IMR-90 (cell line): ENCODE data around the gene RCOR3. TPM values are rescaled to one million over a fixed set of nuclear protein-coding genes. Genes with fewer than 3 reads are reported as not detected.

Experiments used
- ATAC-seq: fragments of 200-7000 bp; cut with Tn5 transposase; 2 replicates; pipeline ENCODE4 v1.9.1; 2020; ENCODE audit warnings: low read depth, mild to moderate bottlenecking, moderate library complexity
- BruUV-seq: library from RNA; stranded (reverse); fragments of 400-500 nt; replicated peaks from 2 replicates; lab custom pipeline; 2021; lab: Mats Ljungman, UMichigan
- CTCF ChIA-PET: fragments of 300-600 bp; formaldehyde crosslinking; extraction: SDS; loops from one replicate; lab custom pipeline; 2021; ENCODE audit warnings: antibody characterized with exemption; lab: Yijun Ruan, JAX
- POLR2A ChIA-PET: fragments of 300-600 bp; sonication (Branson Sonifier 250); formaldehyde crosslinking; loops from one replicate; lab custom pipeline; 2022; ENCODE audit warnings: antibody characterized with exemption; ENCODE audit not compliant: unreplicated experiment; lab: Charles Lee
- DNase-seq: peaks from one replicate; pipeline ENCODE4 v3.0.0; 2013
- H2AFZ ChIP-seq: replicated peaks from 2 replicates; pipeline ENCODE3; 2013; ENCODE audit warnings: low read length, mild to moderate bottlenecking; ENCODE audit not compliant: poor library complexity
- H2AK5ac ChIP-seq: 2 replicates; pipeline ENCODE4 v1.6.1; 2013; ENCODE audit warnings: low read depth, low read length, inconsistent platforms
- H2AK9ac ChIP-seq: replicated peaks from 2 replicates; pipeline ENCODE3; 2013; ENCODE audit warnings: mild to moderate bottlenecking, low read depth, low read length, moderate library complexity; ENCODE audit not compliant: poor library complexity
- H2BK120ac ChIP-seq: 2 replicates; pipeline ENCODE4 v1.6.1; 2013; ENCODE audit warnings: low read depth, low read length, inconsistent platforms
- H2BK15ac ChIP-seq: 3 replicates; pipeline ENCODE4 v1.6.1; 2013; ENCODE audit warnings: low read depth, low read length, inconsistent platforms
- H2BK20ac ChIP-seq: 2 replicates; pipeline ENCODE4 v1.6.1; 2013; ENCODE audit warnings: low read depth, mild to moderate bottlenecking, inconsistent platforms, low read length, moderate library complexity
- H2BK5ac ChIP-seq: 2 replicates; pipeline ENCODE4 v1.6.1; 2013; ENCODE audit warnings: mild to moderate bottlenecking, low read depth, low read length, inconsistent platforms; ENCODE audit not compliant: poor library complexity, severe bottlenecking
- H3K14ac ChIP-seq: replicated peaks from 2 replicates; pipeline ENCODE4 v1.6.1; 2013; ENCODE audit warnings: low read depth, low read length, inconsistent platforms
- H3K18ac ChIP-seq: 2 replicates; pipeline ENCODE4 v1.6.1; 2013; ENCODE audit warnings: low read depth, low read length, control low read depth
- H3K23ac ChIP-seq: 2 replicates; pipeline ENCODE4 v1.6.1; 2013; ENCODE audit warnings: low read depth, low read length, inconsistent platforms
- H3K27ac ChIP-seq: 2 replicates; pipeline ENCODE4 v1.5.1; 2013; ENCODE audit warnings: mild to moderate bottlenecking, control low read depth, low read length; ENCODE audit not compliant: insufficient read depth
- H3K27me3 ChIP-seq: 2 replicates; pipeline ENCODE4 v1.6.1; 2013; ENCODE audit warnings: low read length; ENCODE audit not compliant: control insufficient read depth, insufficient read depth
- H3K36me3 ChIP-seq: 2 replicates; pipeline ENCODE4 v1.6.1; 2013; ENCODE audit warnings: low read length, mixed read lengths; ENCODE audit not compliant: control insufficient read depth, insufficient read depth
- H3K4ac ChIP-seq: 2 replicates; pipeline ENCODE4 v1.6.1; 2013; ENCODE audit warnings: low read depth, low read length, inconsistent platforms
- H3K4me1 ChIP-seq: 2 replicates; pipeline ENCODE4 v1.6.1; 2013; ENCODE audit warnings: low read length, mixed read lengths; ENCODE audit not compliant: control insufficient read depth, insufficient read depth
- H3K4me2 ChIP-seq: 2 replicates; pipeline ENCODE4 v1.6.1; 2013; ENCODE audit warnings: low read depth, mild to moderate bottlenecking, control low read depth, low read length, moderate library complexity
- H3K4me3 ChIP-seq: 2 replicates; pipeline ENCODE4 v1.5.1; 2013; ENCODE audit warnings: low read depth, mild to moderate bottlenecking, control low read depth, low read length, moderate library complexity; ENCODE audit not compliant: insufficient read depth
- H3K56ac ChIP-seq: 2 replicates; pipeline ENCODE4 v1.6.1; 2013; ENCODE audit warnings: low read length, inconsistent platforms; ENCODE audit not compliant: insufficient read depth; ENCODE audit errors: extremely low read depth
- H3K79me1 ChIP-seq, 2 experiments: 2 replicates each; pipeline ENCODE4 v1.6.1; 2013; ENCODE audit warnings: low read length in 2 of 2, inconsistent platforms in 1 of 2, low read depth in 1 of 2
- H3K9ac ChIP-seq: 2 replicates; pipeline ENCODE4 v1.6.1; 2013; ENCODE audit warnings: low read depth, low read length, control low read depth
- H3K9me1 ChIP-seq: 2 replicates; pipeline ENCODE4 v1.6.1; 2013; ENCODE audit warnings: low read length, inconsistent platforms; ENCODE audit not compliant: insufficient read depth
- H3K9me3 ChIP-seq: 2 replicates; pipeline ENCODE4 v1.6.1; 2013; ENCODE audit warnings: low read length; ENCODE audit not compliant: control insufficient read depth, insufficient read depth
- H4K20me1 ChIP-seq: 2 replicates; pipeline ENCODE4 v1.6.1; 2013; ENCODE audit warnings: low read length, inconsistent platforms; ENCODE audit not compliant: insufficient read depth
- H4K5ac ChIP-seq: 2 replicates; pipeline ENCODE4 v1.6.1; 2013; ENCODE audit warnings: mild to moderate bottlenecking, low read depth, low read length, control low read depth
- H4K8ac ChIP-seq, 2 experiments: 2 replicates each; pipeline ENCODE4 v1.6.1; 2013; ENCODE audit warnings: low read depth in 2 of 2, low read length in 2 of 2, control low read depth in 1 of 2, inconsistent platforms in 1 of 2
- H4K91ac ChIP-seq: 2 replicates; pipeline ENCODE4 v1.6.1; 2013; ENCODE audit warnings: low read depth, low read length, inconsistent platforms; ENCODE audit not compliant: insufficient read depth
- BHLHE40 ChIP-seq: fragments of 150-350 bp; IDR thresholded peaks from 2 replicates; pipeline ENCODE4 v1.6.1; 2016; ENCODE audit warnings: mild to moderate bottlenecking, low read depth, low read length
- CEBPB ChIP-seq: IDR thresholded peaks from 2 replicates; pipeline ENCODE4 v1.6.1; 2012; ENCODE audit warnings: low read depth, low read length, improper control_type of control experiment
- CHD1 ChIP-seq: IDR thresholded peaks from 2 replicates; pipeline ENCODE4 v1.6.1; 2012; ENCODE audit warnings: low read depth, low read length, improper control_type of control experiment
- MAFK ChIP-seq: IDR thresholded peaks from 2 replicates; pipeline ENCODE4 v1.6.1; 2012; ENCODE audit warnings: low read depth, low read length, improper control_type of control experiment
- MXI1 ChIP-seq: IDR thresholded peaks from 2 replicates; pipeline ENCODE4 v1.6.1; 2012; ENCODE audit warnings: low read depth, mild to moderate bottlenecking, low read length, moderate library complexity, borderline replicate concordance
- NFE2L2 ChIP-seq: fragments of 150-350 bp; IDR thresholded peaks from 2 replicates; pipeline ENCODE4 v1.6.1; 2016; ENCODE audit warnings: low read depth, mild to moderate bottlenecking, low read length
- POLR2A ChIP-seq: IDR thresholded peaks from 2 replicates; pipeline ENCODE4 v1.6.1; 2012; ENCODE audit warnings: mild to moderate bottlenecking, low read depth, low read length
- RAD21 ChIP-seq: IDR thresholded peaks from 2 replicates; pipeline ENCODE4 v1.6.1; 2012; ENCODE audit warnings: low read length, improper control_type of control experiment
- RCOR1 ChIP-seq: IDR thresholded peaks from 2 replicates; pipeline ENCODE4 v1.6.1; 2012; ENCODE audit warnings: mild to moderate bottlenecking, low read length, improper control_type of control experiment; ENCODE audit not compliant: insufficient replicate concordance
- RFX5 ChIP-seq: IDR thresholded peaks from 2 replicates; pipeline ENCODE4 v1.8.0; 2012; ENCODE audit warnings: low read depth, mild to moderate bottlenecking, low read length, moderate library complexity
- SMC3 ChIP-seq: fragments of 150-350 bp; IDR thresholded peaks from 2 replicates; pipeline ENCODE4 v1.6.1; 2016; ENCODE audit warnings: low read depth, mild to moderate bottlenecking, antibody characterized with exemption, low read length, moderate library complexity
- WGBS, 2 experiments: methylation state at CpG; one replicate each; pipeline versions ENCODE4 v1.1.5 to v1.1.7; 2013; ENCODE audit warnings: missing lambda C conversion rate in 2 of 2; ENCODE audit not compliant: insufficient read length in 1 of 2; ENCODE audit errors: extremely low coverage in 2 of 2; 5-methylcytosine and 5-hydroxymethylcytosine counted together
- dilution Hi-C: fragments of 300-500 bp; cut with HindIII; formaldehyde crosslinking; loops from one replicate; pipeline ENCODE4 v1.14.3; 2018; ENCODE audit warnings: low sequenced_read_pairs; ENCODE audit not compliant: unreplicated experiment
- in situ Hi-C: fragments of 300-500 bp; cut with MboI; formaldehyde crosslinking; loops from 3 replicates; pipeline ENCODE4 v1.14.3; 2019; ENCODE audit warnings: low sequenced_read_pairs, inconsistent platforms, mixed read lengths
- intact Hi-C: fragments of 100-400 bp; cut with micrococcal nuclease; formaldehyde crosslinking; loops from 2 replicates; pipeline ENCODE4 v1.10.0; 2022
- polyA plus RNA-seq, 3 experiments: library from polyadenylated mRNA; depleted of rRNA; stranded (reverse); fragments of >200 nt; gene quantifications; 2 replicates each; pipeline ENCODE4 v1.2.3, GENCODE V29; 2012; ENCODE audit warnings: low replicate concordance in 1 of 3
- total RNA-seq: library from RNA; depleted of rRNA; stranded (reverse); fragments of >200 nt; gene quantifications from 2 replicates; pipeline ENCODE4 v1.2.3, GENCODE V29; 2012
- TF ChIP-seq, protein P1 (sequence below): fragments of 150-350 bp; IDR thresholded peaks from 2 replicates; pipeline ENCODE4 v1.6.1; 2017; ENCODE audit warnings: mild to moderate bottlenecking, antibody characterized with exemption, low read length, low read depth
- TF ChIP-seq, protein P2 (sequence below): conservative IDR thresholded peaks from 2 replicates; pipeline ENCODE4 v1.5.1; 2012; ENCODE audit warnings: mild to moderate bottlenecking, low read depth, low read length, improper control_type of control experiment

RCOR3 gene
- total and polyA plus RNA-seq, 2 of the 4 experiments (the other 2 are of a cell fraction), result 8.1 to 16.4 TPM

DNA sequence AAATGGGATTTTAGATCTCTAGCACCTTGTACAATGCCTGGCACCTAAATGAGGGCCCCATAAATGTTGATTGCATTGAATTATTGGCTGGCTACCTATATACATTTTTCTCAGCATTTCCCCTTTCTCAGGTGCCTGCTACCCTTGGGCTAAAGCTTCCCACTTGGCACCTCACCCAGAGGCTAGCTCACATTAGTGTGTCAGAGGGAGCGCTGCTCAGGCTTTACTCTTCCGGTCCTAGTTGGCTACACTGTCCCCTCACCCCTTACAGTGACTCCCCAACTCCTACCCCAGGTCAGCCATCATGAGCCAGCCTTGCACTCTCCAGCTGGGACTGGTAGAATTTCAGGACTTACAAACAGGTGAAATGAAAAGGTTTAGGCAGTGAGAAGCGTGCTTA lies 77.0 kb downstream of the RCOR3 start (continued):
- TF ChIP-seq, protein P1, sequence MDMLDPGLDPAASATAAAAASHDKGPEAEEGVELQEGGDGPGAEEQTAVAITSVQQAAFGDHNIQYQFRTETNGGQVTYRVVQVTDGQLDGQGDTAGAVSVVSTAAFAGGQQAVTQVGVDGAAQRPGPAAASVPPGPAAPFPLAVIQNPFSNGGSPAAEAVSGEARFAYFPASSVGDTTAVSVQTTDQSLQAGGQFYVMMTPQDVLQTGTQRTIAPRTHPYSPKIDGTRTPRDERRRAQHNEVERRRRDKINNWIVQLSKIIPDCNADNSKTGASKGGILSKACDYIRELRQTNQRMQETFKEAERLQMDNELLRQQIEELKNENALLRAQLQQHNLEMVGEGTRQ, result no peak

DNA sequence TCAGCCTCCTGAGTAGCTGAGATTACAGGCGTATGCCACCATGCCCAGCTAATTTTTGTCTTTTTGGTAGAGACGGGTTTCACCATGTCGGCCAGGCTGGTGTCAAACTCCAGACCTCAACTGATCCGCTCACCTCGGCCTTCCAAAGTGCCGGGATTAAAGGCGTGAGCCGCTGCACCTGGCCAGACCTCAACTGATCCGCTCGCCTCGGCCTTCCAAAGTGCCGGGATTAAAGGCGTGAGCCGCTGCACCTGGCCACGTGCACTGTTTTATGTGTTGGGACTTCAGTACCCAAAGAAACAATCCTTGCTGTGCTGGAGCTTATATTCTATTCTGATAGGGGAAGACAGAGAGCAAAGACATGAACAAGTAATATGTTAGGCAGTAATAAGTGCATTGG lies 77.6 kb downstream of the RCOR3 start:
- Histone ChIP-seq H4K8ac (no peak overlapping the region), H3K9me1 (peaks cover 36% of the 10 kb centered on the region), H3K4me3 (no peak overlapping the region), H2BK15ac (no peak overlapping the region), H2AK5ac (no peak overlapping the region), H3K9me3 (no peaks in the 10 kb centered on the region), H4K5ac (no peak overlapping the region), H2BK5ac (no peak overlapping the region), H2BK20ac (no peak overlapping the region), H3K27ac (no peak overlapping the region), H3K4ac (no peak overlapping the region), H4K20me1 (peaks cover 79% of the 10 kb centered on the region), H3K4me2 (no peak overlapping the region), H3K18ac (no peak overlapping the region), H3K56ac (no peak overlapping the region), H3K14ac (no peak overlapping the region), H2AFZ (no peak overlapping the region), H2BK120ac (no peak overlapping the region), H3K79me1 (peaks cover 31 to 83% of the 10 kb centered on the region in 2 experiments), H2AK9ac (no peak overlapping the region), H3K4me1 (peaks cover 13% of the 10 kb centered on the region), H3K27me3 (no peaks in the 10 kb centered on the region), H4K91ac (no peak overlapping the region), H3K9ac (no peak overlapping the region), H3K36me3 (0 out of 2 replicates have a peak, but pooled peaks cover 1% of the 10 kb centered on the region), H3K23ac (no peak overlapping the region)
- WGBS, 2 experiments, result 96% methylated on average over 15 of the region's 15 CpGs; no CpG with 5 or more reads in 1 of the 2 experiments
- POLR2A ChIA-PET, result no interaction called here
- dilution Hi-C loops, result no loop called here
- CTCF ChIA-PET, result interaction anchor here (1.4 kb wide), 1 partner anchor 14 kb away, joined by 3 read pairs; no protein-coding TSS in a partner anchor
- no TSS peak for BruUV-seq
- TF ChIP-seq POLR2A (no peak), RAD21 (no peak), RCOR1 (no peak), CEBPB (no peak), NFE2L2 (no peak), CHD1 (no peak), BHLHE40 (no peak), MXI1 (no peak), RFX5 (no peak), MAFK (no peak), SMC3 (no peak)
- TF ChIP-seq, protein P2, sequence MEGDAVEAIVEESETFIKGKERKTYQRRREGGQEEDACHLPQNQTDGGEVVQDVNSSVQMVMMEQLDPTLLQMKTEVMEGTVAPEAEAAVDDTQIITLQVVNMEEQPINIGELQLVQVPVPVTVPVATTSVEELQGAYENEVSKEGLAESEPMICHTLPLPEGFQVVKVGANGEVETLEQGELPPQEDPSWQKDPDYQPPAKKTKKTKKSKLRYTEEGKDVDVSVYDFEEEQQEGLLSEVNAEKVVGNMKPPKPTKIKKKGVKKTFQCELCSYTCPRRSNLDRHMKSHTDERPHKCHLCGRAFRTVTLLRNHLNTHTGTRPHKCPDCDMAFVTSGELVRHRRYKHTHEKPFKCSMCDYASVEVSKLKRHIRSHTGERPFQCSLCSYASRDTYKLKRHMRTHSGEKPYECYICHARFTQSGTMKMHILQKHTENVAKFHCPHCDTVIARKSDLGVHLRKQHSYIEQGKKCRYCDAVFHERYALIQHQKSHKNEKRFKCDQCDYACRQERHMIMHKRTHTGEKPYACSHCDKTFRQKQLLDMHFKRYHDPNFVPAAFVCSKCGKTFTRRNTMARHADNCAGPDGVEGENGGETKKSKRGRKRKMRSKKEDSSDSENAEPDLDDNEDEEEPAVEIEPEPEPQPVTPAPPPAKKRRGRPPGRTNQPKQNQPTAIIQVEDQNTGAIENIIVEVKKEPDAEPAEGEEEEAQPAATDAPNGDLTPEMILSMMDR, result no peak
- TF ChIP-seq, protein P1, result no peak
- DNase-seq (no peak), ATAC-seq (no peak)
- in situ Hi-C loops, result no loop called here
- intact Hi-C loops, result no loop called here
